Measurements from ENCODE around the gene JAG2. TPM values are rescaled to one million over a fixed set of nuclear protein-coding genes. Genes with fewer than 3 reads are reported as not detected.

Gene JAG2
- total RNA-seq, 1 experiment from 2014 or later = 85.9 TPM

GRCh38 chr14:105152794-105153241 is 15.8 kb downstream of the JAG2 start:
- H3K9me2 ChIP-seq (ENCODE audit: insufficient read depth) = no peaks in the 10 kb centered on the region
- H3K4me3 ChIP-seq (replicated peaks in 1 of 2; ENCODE audit: low read depth in 1 of 2, low read length in 2 of 2) = no peak overlapping the region
- H3K79me2 ChIP-seq (ENCODE audit: insufficient read depth, low read length) = 0 out of 2 replicates have a peak, but pooled peaks cover 6% of the 10 kb centered on the region
- ChIA-PET POLR2A (no interaction called here), RAD21 (ENCODE audit: low non-redundant PET in 1 of 2, low total read pairs in 2 of 2, uncharacterized antibody in 2 of 2, unreplicated experiment in 2 of 2) (no interaction called here), CTCF (no interaction called here)
- ATAC-seq (no peak), DNase-seq (ENCODE audit: low read depth, low spot score) (no peak)
- intact Hi-C loops (cut with micrococcal nuclease) = no loop called here
- H3K27me3 ChIP-seq (ENCODE audit: insufficient read depth, low read length) = no peaks in the 10 kb centered on the region
- BruUV-seq (replicated peaks) = no TSS peak
- no peaks in the 10 kb centered on the region for H3K4me1 ChIP-seq (ENCODE audit: control insufficient read depth in 1 of 2, insufficient read depth in 2 of 2, low read length in 2 of 2)
- TF ChIP-seq TCF7L2 (IDR thresholded peaks at IDR 0.05; ENCODE audit: borderline replicate concordance, extremely low read depth, insufficient read depth, insufficient read length) = no peak
- TF ChIP-seq POLR2AphosphoS5 (IDR thresholded peaks at IDR 0.05; ENCODE audit: low read depth, low read length) = no peak
- no peak for TF ChIP-seq EZH2 (IDR thresholded peaks at IDR 0.05)
- TF ChIP-seq ZFX (IDR thresholded peaks at IDR 0.05) = no peak
- TF ChIP-seq RAD21 (IDR thresholded peaks at IDR 0.05; ENCODE audit: low read depth) = no peak
- no peak for TF ChIP-seq ELF1 (IDR thresholded peaks at IDR 0.05; ENCODE audit: borderline replicate concordance, low read depth)
- H4K20me1 ChIP-seq (ENCODE audit: insufficient read depth) = no peaks in the 10 kb centered on the region
- no peak overlapping the region for H3K27ac ChIP-seq (ENCODE audit: low read depth, low read length)
- H3K36me3 ChIP-seq (ENCODE audit: control insufficient read depth in 1 of 2, insufficient read depth in 2 of 2, low read length in 2 of 2) = peaks cover 2 to 9% of the 10 kb centered on the region in 2 experiments; a peak in 2 of 4 replicates
- no peak overlapping the region for H2AFZ ChIP-seq (ENCODE audit: low read depth, low read length, poor library complexity, severe bottlenecking)
- no peaks in the 10 kb centered on the region for H3K9me3 ChIP-seq (ENCODE audit: control insufficient read depth in 1 of 2, insufficient read depth in 1 of 2, low read depth in 1 of 2, low read length in 2 of 2)
- no peak overlapping the region for H3K4me2 ChIP-seq (ENCODE audit: low read length)
- H3K9ac ChIP-seq (ENCODE audit: low read length) = no peak overlapping the region

GRCh38 chr14:105151838-105152793 is 16.5 kb downstream of the JAG2 start:
- no peak overlapping the region for H3K4me3 ChIP-seq (replicated peaks in 1 of 2; ENCODE audit: low read depth in 1 of 2, low read length in 2 of 2)
- intact Hi-C loops (cut with micrococcal nuclease) = no loop called here
- no peak overlapping the region for H3K4me2 ChIP-seq (ENCODE audit: low read length)
- H3K9me3 ChIP-seq (ENCODE audit: control insufficient read depth in 1 of 2, insufficient read depth in 1 of 2, low read depth in 1 of 2, low read length in 2 of 2) = no peaks in the 10 kb centered on the region
- no peak for DNase-seq (ENCODE audit: low read depth, low spot score)
- H3K36me3 ChIP-seq (ENCODE audit: control insufficient read depth in 1 of 2, insufficient read depth in 2 of 2, low read length in 2 of 2) = peaks cover 6 to 9% of the 10 kb centered on the region in 2 experiments; a peak in 2 of 4 replicates
- no peaks in the 10 kb centered on the region for H3K9me2 ChIP-seq (ENCODE audit: insufficient read depth)
- H2AFZ ChIP-seq (ENCODE audit: low read depth, low read length, poor library complexity, severe bottlenecking) = no peak overlapping the region
- no peaks in the 10 kb centered on the region for H3K4me1 ChIP-seq (ENCODE audit: control insufficient read depth in 1 of 2, insufficient read depth in 2 of 2, low read length in 2 of 2)
- RAD21 ChIA-PET (ENCODE audit: low non-redundant PET in 1 of 2, low total read pairs in 2 of 2, uncharacterized antibody in 2 of 2, unreplicated experiment in 2 of 2) = no interaction called here
- CTCF ChIA-PET = no interaction called here
- H3K79me2 ChIP-seq (ENCODE audit: insufficient read depth, low read length) = no peaks in the 10 kb centered on the region
- BruUV-seq (replicated peaks) = no TSS peak
- POLR2A ChIA-PET = no interaction called here
- H4K20me1 ChIP-seq (ENCODE audit: insufficient read depth) = no peaks in the 10 kb centered on the region
- no peak for ATAC-seq
- H3K27ac ChIP-seq (ENCODE audit: low read depth, low read length) = no peak overlapping the region
- H3K27me3 ChIP-seq (ENCODE audit: insufficient read depth, low read length) = no peaks in the 10 kb centered on the region
- H3K9ac ChIP-seq (ENCODE audit: low read length) = no peak overlapping the region
- TF ChIP-seq ZFX (IDR thresholded peaks at IDR 0.05) (no peak), EZH2phosphoT487 (IDR thresholded peaks at IDR 0.05; ENCODE audit: borderline replicate concordance) (no peak), ATF3 (IDR thresholded peaks at IDR 0.05) (no peak), ZBTB33 (IDR thresholded peaks at IDR 0.05; ENCODE audit: extremely low read depth, insufficient replicate concordance, low read length) (no peak), POLR2AphosphoS5 (IDR thresholded peaks at IDR 0.05; ENCODE audit: low read depth, low read length) (no peak), ZNF274 (IDR thresholded peaks at IDR 0.05; ENCODE audit: low read depth, low read length) (no peak), EGR1 (IDR thresholded peaks at IDR 0.05; ENCODE audit: low read depth) (no peak), ELF1 (IDR thresholded peaks at IDR 0.05; ENCODE audit: borderline replicate concordance, low read depth) (no peak), CTCF (IDR thresholded peaks at IDR 0.05 in 2 of 3, conservative IDR thresholded peaks at IDR 0.05 in 1 of 3; ENCODE audit: borderline replicate concordance in 1 of 3, insufficient read depth in 1 of 3, low read depth in 2 of 3, low read length in 2 of 3) (no peak), YY1 (IDR thresholded peaks at IDR 0.05; ENCODE audit: extremely low read depth, insufficient replicate concordance, low read depth, low read length) (no peak), CEBPB (IDR thresholded peaks at IDR 0.05; ENCODE audit: low read depth) (no peak)
